K562 (cell line): ENCODE measurements around the gene ECM2.

ENCODE experiments used
- ATF6 ChIP-seq: sonication (generic); formaldehyde crosslinking; IDR thresholded peaks from 2 replicates; pipeline ENCODE4 v1.4.0; 2020; ENCODE audit warnings: mild to moderate bottlenecking, missing genetic modification reagents
- ETV6 ChIP-seq, 3 experiments: fragments of 150-350 bp in 1 of 3; sonication (generic) in 1 of 3; formaldehyde crosslinking in 1 of 3; IDR thresholded peaks; 2 replicates each; pipeline versions ENCODE4 v1.6.1 to v1.8.0; 2014 to 2022; ENCODE audit warnings: borderline replicate concordance in 2 of 3, low read depth in 2 of 3, antibody characterized with exemption in 1 of 3, low read length in 1 of 3, mild to moderate bottlenecking in 1 of 3, missing genetic modification reagents in 1 of 3
- EZH2 ChIP-seq: IDR thresholded peaks from 2 replicates; pipeline ENCODE4 v1.6.1; 2012; ENCODE audit warnings: low read depth, mild to moderate bottlenecking, inconsistent platforms, low read length, borderline replicate concordance
- NFIC ChIP-seq: fragments of 450-650 bp; IDR thresholded peaks from 2 replicates; pipeline ENCODE4 v1.6.1; 2017; ENCODE audit warnings: mild to moderate bottlenecking, inconsistent platforms
- RBM39 ChIP-seq: fragments of 200-400 bp; formaldehyde crosslinking; optimal IDR thresholded peaks from 2 replicates; pipeline ENCODE3; 2018; ENCODE audit warnings: low read depth, low read length
- SETDB1 ChIP-seq: IDR thresholded peaks from one replicate; pipeline ENCODE4 v1.6.1; 2012; ENCODE audit warnings: low read length, control low read depth, inconsistent platforms
- ZNF280B ChIP-seq: fragments of 250-450 bp; sonication (Bioruptor Pico); IDR thresholded peaks from 2 replicates; pipeline ENCODE4 v1.5.1; 2021; ENCODE audit warnings: mild to moderate bottlenecking
- ZNF347 ChIP-seq: fragments of 450-650 bp; formaldehyde crosslinking; IDR thresholded peaks from 2 replicates; pipeline ENCODE4 v1.4.0; 2020; ENCODE audit warnings: low read depth, mild to moderate bottlenecking, moderate library complexity
- ZNF740 ChIP-seq, 3 experiments: fragments of 200-800 bp in 1 of 3; sonication (Bioruptor generic) in 1 of 3; sonication (generic) in 1 of 3; formaldehyde crosslinking in 1 of 3; IDR thresholded peaks; 2 replicates each; pipeline versions ENCODE4 v1.6.1 to v1.8.0; 2016 to 2022; ENCODE audit warnings: mild to moderate bottlenecking in 2 of 3, missing compliant biosample characterization in 2 of 3, missing genetic modification characterization in 2 of 3, missing genetic modification reagents in 1 of 3
- TF ChIP-seq, protein P1 (sequence below), 3 experiments: IDR thresholded peaks in 2 of 3; conservative IDR thresholded peaks in 1 of 3; 2 replicates each; pipeline ENCODE4 v1.5.1; 2011 to 2012; ENCODE audit warnings: low read length in 3 of 3, mild to moderate bottlenecking in 3 of 3, control low read depth in 2 of 3, improper control_type of control experiment in 1 of 3, inconsistent platforms in 1 of 3, low read depth in 1 of 3, mixed read lengths in 1 of 3, moderate library complexity in 1 of 3; ENCODE audit not compliant: insufficient read depth in 2 of 3
- TF ChIP-seq, protein P2 (sequence below): fragments of 450-650 bp; IDR thresholded peaks from 2 replicates; pipeline ENCODE4 v1.6.1; 2016

DNA sequence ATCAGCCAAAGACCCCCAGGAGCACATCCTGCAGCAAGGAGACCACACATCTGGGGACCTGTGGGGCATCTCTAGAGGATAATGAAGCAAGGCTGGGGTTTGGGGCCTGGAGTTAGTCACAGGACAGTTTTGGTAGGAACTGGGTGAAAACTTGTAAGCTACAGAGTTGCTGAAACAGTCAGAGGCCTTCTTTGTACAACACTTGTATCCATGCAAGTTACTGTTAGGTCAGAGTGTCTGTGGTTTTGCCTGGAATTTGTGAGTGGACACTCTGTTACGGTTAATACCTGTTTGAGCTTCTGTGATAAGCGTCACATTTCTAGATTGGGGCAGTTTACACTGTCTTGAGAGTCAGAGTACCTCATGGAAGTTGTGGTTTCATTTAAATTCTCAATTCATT is 30.9 kb downstream of the ECM2 start:
- TF ChIP-seq, protein P1, sequence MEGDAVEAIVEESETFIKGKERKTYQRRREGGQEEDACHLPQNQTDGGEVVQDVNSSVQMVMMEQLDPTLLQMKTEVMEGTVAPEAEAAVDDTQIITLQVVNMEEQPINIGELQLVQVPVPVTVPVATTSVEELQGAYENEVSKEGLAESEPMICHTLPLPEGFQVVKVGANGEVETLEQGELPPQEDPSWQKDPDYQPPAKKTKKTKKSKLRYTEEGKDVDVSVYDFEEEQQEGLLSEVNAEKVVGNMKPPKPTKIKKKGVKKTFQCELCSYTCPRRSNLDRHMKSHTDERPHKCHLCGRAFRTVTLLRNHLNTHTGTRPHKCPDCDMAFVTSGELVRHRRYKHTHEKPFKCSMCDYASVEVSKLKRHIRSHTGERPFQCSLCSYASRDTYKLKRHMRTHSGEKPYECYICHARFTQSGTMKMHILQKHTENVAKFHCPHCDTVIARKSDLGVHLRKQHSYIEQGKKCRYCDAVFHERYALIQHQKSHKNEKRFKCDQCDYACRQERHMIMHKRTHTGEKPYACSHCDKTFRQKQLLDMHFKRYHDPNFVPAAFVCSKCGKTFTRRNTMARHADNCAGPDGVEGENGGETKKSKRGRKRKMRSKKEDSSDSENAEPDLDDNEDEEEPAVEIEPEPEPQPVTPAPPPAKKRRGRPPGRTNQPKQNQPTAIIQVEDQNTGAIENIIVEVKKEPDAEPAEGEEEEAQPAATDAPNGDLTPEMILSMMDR (IDR thresholded peaks at IDR 0.05 in 2 of 3, conservative IDR thresholded peaks at IDR 0.05 in 1 of 3; ENCODE audit: insufficient read depth in 2 of 3, low read depth in 1 of 3, low read length in 3 of 3) = no peak
- TF ChIP-seq, protein P2, sequence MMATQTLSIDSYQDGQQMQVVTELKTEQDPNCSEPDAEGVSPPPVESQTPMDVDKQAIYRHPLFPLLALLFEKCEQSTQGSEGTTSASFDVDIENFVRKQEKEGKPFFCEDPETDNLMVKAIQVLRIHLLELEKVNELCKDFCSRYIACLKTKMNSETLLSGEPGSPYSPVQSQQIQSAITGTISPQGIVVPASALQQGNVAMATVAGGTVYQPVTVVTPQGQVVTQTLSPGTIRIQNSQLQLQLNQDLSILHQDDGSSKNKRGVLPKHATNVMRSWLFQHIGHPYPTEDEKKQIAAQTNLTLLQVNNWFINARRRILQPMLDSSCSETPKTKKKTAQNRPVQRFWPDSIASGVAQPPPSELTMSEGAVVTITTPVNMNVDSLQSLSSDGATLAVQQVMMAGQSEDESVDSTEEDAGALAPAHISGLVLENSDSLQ = no peak
- TF ChIP-seq ATF6 (CRISPR knock-in tag) = no peak
- TF ChIP-seq RBM39 = no peak
- no peak for TF ChIP-seq SETDB1
- no peak for TF ChIP-seq EZH2
- no peak for TF ChIP-seq ZNF280B (CRISPR knock-in tag)
- TF ChIP-seq ZNF740 (CRISPR knock-in tag; IDR thresholded peaks at IDR 0.05) = no peak
- no peak for TF ChIP-seq ZNF740 (tag; IDR thresholded peaks at IDR 0.05)
- no peak for TF ChIP-seq ZNF347 (CRISPR knock-in tag)
- TF ChIP-seq NFIC = no peak
- TF ChIP-seq ETV6 (IDR thresholded peaks at IDR 0.05; ENCODE audit: borderline replicate concordance in 1 of 2, low read depth in 2 of 2, low read length in 1 of 2) = no peak
- TF ChIP-seq ETV6 (CRISPR knock-in tag; IDR thresholded peaks at IDR 0.05; ENCODE audit: borderline replicate concordance) = no peak
